NCI-H446 treated with DMSO at 0.1 percent for 48 hours (cell line): ENCODE results near the gene CHD8.

Experiments used
- DNase-seq: peaks from one replicate; lab custom pipeline; 2025; lab: John Stamatoyannopoulos, UW

CHD8 gene

GRCh38 chr14:21369949-21370679 is 85.8 kb downstream of the CHD8 start:
- no peak for DNase-seq

DNA sequence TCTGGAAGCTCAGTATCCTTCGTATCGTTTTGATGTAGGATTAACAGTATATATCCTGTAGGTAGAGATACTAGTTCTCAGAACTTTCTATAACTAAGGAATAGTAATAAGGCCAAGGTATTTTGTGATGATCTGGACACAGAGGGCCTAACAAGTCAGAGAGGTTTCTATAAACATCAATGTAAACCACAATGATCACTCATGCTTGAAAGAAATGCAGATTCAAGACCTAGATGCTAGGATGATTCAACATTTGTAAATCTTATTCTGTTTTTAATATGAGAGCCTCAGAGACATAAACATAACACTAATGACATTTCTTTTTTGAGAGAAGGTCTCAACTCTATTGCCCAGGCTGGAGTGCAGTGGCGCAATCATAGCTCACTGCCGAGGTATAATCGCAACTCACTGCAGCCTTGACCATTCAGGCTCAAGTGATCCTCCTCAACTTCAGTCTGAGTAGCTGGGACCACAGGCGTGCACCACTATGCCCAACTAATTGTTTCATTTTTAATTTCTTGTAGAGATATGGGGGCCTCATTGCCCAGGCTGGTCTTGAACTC is 88.3 kb downstream of the CHD8 start:
- DNase-seq = no peak

GRCh38 chr14:21356511-21356910 is 99.4 kb downstream of the CHD8 start:
- no peak for DNase-seq

GRCh38 chr14:21352587-21352986 is 103.3 kb downstream of the CHD8 start:
- DNase-seq = no peak

DNA sequence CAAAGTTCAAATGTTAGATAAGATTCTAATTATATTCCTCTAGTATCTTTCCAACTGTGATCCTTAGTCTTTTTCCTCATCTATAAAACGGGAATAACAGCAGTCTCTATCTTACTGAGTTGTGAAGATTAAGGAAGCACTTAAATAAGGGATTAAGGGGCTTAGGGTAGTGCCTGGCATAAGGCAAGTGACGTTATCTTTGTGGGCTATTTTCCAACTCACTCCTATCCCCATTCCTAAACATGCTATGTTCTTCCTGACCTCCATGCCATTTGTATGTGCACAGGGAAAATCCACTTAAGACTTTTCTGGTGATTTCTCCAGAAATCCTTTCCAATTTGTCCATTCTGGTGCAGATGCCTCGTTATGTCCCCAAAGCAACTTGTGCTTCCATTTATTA is 105.4 kb downstream of the CHD8 start:
- no peak for DNase-seq

- DNase-seq = no peak
Measured at GRCh38 chr14:21347201-21347600, 108.7 kb downstream of the CHD8 start.

- no peak for DNase-seq
Measured at GRCh38 chr14:21346532-21347135, 109.3 kb downstream of the CHD8 start.

DNA sequence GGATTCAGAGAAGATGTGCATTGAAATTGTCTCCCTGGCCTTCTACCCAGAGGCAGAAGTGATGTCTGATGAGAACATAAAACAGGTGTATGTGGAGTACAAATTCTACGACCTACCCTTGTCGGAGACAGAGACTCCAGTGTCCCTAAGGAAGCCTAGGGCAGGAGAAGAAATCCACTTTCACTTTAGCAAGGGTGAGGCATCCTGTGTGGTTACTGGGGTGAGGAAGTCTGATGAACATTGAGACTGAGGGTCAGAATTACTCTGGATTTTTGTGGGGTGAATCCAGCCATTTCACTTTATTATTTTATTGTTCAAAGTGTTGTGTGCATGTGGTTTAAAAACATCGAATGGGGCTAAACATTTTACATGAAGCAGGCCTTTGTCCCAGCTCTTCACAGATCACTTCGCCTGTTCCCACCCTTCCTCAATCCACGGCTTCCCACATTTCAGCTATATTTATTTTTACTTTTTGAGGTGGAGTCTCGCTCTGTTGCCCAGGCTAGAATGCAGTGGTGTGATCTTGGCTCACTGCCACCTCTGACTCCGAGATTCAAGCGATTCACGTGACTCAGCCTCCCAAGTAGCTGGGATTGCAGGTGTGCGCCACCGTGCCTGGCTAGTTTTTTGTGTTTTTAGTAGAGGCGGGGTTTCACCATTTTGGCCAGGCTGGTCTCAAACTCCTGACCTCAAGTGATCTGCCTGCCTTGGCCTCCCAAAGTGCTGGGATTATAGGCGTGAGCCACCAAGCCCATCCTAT is 112.7 kb downstream of the CHD8 start:
- DNase-seq = no peak
